ENCODE data around the gene POLR2L. TPM values are rescaled to one million over a fixed set of nuclear protein-coding genes. Genes with fewer than 3 reads are reported as not detected.

POLR2L gene
- total RNA-seq, 1 experiment from 2014 or later, result 210 TPM

- peak; percentile 70 for DNase-seq (ENCODE audit: low spot score)
Measured at GRCh38 chr11:838441-839279, 3.7 kb downstream of the POLR2L start.

GRCh38 chr11:837990-838307 is 4.4 kb downstream of the POLR2L start:
- no peak for DNase-seq (ENCODE audit: low spot score)

DNA sequence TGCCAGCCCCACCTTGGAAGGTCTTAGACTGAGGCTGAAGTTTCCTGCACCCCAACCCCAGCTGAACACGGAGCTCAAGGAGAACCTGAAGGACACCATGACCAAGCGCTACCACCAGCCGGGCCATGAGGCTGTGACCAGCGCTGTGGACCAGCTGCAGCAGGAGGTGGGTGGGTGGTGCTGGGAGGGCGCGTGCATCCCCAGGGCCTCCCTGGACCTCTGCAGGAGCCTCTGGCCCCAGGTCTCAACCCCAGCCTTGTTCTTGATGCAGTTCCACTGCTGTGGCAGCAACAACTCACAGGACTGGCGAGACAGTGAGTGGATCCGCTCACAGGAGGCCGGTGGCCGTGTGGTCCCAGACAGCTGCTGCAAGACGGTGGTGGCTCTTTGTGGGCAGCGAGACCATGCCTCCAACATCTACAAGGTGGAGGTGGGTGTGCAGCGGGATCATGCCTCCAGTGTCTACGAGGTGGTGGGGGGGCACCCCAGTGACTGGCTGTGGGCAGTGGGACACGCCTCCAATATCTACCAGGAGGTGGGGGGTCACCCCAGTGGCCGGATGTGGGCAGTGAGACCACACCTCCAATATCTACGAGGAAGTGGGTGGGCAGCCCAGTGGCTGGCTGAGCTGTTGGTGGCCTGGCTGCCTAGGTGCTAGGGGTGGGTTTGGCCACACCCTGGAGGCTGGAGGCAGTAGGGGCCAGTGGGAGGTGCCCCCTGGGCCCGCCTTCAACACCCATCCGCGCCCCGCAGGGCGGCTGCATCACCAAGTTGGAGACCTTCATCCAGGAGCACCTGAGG is 4.9 kb downstream of the POLR2L start:
- no peak for DNase-seq (ENCODE audit: low spot score)

DNA sequence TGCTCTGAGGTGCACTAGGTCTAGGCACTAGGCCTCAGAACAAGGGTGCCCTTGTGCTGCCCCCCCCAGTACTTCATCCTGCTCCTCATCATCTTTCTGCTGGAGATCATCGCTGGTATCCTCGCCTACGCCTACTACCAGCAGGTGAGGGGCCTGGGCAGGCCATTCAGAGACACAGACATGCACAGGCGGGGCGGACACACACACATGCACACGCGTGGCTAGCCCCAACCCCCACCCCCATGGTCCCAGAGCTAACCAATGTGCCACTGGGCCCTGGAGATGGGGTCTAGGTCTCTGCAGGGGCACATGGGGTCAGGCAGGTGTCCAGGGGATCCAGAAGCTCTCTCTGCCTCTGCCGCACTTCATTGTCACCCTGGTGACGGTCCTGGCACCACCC is 5.6 kb downstream of the POLR2L start:
- DNase-seq (ENCODE audit: low spot score), result no peak

DNA sequence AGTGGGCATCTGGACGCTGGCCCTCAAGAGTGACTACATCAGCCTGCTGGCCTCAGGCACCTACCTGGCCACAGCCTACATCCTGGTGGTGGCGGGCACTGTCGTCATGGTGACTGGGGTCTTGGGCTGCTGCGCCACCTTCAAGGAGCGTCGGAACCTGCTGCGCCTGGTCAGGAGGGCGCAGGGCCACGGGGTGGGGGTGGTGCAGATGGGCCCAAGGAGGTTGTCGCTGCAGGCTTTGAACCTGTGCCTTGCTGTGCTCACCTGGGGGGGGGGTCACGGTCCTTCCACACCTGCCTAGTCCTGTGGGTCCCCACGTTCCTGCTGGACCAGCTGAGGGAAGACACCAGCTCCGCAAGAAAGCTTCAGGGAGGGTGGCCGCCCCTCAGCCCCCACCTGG is 6.1 kb downstream of the POLR2L start:
- DNase-seq (ENCODE audit: low spot score), result no peak

GRCh38 chr11:834371-835316 is 7.7 kb downstream of the POLR2L start:
- peak; percentile 99 for DNase-seq (ENCODE audit: low spot score)

DNA sequence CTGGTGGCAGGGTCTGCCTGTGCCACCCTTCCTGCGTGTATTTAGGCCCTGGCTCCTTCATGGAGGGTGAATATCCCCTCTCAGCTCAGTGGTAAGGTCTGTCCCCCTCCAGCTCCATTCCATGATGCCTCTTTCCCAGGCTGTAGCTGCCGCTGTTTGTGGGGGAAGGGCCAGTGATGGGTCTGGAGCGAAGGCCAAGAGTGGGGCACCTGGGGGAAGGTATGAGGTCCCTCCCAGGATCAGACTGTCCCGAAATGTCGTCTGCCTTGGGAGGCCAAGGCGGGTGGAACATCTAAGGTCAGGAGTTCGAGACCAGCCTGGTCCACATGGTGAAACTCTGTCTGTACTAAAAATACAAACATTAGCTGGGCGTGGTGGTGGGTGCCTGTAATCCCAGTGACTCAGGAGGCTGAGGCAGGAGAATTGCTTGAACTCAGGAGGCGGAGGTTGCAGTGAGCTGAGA is 8.4 kb downstream of the POLR2L start:
- DNase-seq (ENCODE audit: low spot score), result no peak

GRCh38 chr11:833114-833791 is 9.1 kb downstream of the POLR2L start:
- DNase-seq (ENCODE audit: low spot score), result no peak

GRCh38 chr11:832529-833113 is 9.7 kb downstream of the POLR2L start, which contains the start of gene CD151:
TSS of gene CD151 (plus strand) at chr11:832952. CDS start at chr11:836070, 3,118 bp downstream.
- DNase-seq (ENCODE audit: low spot score), result no peak

- no peak for DNase-seq (ENCODE audit: low spot score)
Measured at GRCh38 chr11:831961-832528, 10.3 kb downstream of the POLR2L start.

DNA sequence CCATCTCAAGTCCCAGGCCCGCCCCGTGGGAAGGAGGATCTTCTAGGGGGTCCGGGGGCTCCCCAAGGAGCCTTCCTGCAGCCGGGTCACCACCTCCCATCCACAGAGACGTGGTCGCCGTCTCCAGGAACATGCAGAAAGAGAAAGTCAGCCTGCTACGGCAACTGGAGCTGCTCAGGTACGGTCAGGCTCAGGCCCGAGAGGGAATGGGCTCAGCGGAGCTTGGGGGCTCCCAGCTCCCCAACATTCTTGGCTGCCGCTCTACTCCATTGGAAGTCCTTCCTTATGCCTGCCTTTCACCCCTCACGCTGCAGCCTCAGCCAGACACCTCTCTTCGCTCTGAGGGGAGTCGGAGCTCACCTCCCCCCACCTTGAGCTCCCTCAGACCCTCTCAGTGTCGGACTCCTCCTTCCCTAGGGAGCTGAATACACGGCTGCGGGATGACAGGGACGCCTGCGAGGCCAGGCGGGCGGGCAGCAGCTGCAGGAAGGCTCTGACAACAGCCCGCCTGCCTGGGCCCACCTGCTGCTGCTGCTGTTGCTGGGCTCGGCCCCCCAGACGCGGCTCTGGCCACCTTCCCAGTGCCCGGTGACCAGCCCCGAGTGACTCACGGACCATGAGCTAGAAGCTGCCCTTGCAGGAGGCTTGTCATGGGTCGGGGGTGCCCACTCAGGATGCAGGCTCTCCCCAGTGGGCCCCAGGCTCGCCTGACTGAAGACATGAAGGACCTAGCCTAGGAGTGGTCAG is 11.0 kb downstream of the POLR2L start:
- no peak for DNase-seq (ENCODE audit: low spot score)

DNA sequence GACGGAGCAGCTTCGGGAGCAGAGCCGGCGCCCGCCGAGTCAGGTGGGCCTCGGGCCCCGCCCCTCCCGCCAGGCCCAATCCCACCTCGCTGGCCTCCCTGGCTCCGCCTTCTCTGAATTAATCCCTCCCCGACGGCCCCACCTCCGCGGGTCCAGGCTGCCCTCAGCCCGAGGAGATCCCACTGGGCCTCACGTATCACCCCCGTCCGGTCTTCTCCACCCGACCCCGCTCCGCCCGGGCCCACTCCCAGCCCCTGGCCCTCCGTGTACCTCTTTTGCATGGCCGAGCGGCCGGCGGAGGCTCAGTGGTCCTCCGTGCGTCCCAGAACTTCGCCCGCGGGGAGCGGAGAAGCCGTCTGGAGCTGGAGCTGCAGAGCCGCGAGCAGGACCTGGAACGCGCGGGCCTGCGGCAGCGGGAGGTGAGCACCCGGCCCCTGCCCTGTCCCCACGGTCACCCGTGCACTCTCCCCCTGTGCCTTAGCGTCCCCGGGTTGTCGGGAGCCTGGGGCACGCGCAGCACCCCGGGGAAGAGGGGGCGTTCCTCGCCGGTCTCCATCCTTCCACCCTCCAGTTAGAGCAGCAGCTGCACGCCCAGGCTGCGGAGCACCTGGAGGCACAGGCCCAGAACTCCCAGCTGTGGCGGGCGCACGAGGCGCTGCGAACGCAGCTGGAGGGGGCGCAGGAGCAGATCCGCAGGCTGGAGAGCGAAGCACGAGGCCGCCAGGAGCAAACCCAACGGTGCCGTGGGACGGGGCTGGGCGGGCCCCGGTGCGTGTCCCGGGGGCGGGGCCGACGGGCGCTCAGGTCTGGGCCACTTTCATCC is 11.8 kb downstream of the POLR2L start:
- no peak for DNase-seq (ENCODE audit: low spot score)

DNA sequence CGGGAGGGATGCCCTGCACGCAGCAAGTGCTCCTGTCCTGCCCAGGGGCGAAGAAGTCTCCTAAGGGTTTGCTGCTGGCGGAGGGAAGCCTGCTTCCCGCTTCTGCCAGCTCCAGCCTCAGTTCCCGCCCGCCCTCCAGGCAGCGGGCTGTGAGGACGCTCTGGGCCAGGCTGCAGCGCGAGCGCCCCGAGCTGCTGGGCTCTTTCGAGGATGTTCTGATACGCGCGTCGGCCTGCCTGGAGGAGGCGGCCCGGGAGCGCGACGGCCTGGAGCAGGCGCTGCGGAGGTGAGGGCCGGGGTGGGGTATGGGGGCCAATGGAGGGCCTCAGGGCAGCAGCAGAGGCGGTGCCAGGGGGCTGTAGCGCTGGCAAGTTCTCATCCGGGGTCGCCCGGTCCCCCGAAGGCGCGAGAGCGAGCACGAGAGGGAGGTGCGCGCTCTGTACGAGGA is 12.5 kb downstream of the POLR2L start:
- no peak for DNase-seq (ENCODE audit: low spot score)

DNA sequence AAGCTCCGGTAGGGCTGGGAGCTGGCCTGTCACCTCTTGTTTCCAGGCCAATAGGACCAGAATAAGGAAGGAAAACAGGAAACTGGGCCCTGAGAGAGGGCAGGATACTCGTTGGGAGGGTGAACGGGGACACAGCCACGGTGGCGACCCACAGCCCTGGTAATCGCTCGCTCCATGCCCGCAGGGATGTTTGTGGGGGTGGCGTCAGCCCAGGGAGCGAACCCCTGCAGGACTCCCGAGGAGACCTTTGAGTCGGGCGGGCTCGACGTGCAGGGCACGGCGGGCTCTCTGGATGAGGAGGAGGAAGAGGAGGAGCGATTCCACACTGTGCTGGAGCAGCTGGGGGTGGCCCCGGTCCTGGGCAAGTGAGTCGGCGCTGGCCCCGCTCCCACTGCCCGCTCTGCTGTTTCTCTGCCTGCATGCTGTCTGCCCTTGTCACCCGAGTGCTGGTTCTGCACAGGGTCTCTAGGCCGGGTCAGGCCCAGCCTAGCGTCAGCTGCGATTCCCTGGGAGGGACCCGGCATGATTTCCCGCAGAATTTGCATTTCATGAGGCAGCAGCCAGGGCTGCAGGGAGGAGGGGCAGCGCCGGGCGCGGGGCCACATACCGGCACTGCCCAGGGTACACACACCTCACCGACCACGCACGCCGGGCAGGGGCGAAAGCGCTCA is 13.0 kb downstream of the POLR2L start:
- DNase-seq (ENCODE audit: low spot score), result no peak

- DNase-seq (ENCODE audit: low spot score), result no peak
Measured at GRCh38 chr11:828506-829175, 13.7 kb downstream of the POLR2L start.

DNA sequence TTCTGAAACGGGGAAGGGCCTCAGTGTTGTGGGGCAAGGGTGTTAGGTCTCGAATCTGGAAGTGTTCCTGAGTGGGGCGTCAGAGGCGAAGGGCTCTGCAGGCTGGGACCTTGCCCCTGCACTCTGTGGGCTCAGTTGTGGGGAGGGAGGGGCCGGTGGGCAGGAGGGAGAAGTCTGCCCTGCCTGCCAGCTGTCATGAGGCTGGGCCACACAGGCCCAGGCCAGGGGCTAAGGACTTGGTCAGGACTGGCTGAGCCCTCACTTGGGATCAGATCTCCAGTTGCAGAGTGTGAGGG is 14.5 kb downstream of the POLR2L start, which contains the start of gene CRACR2B:
Gene CRACR2B, plus strand, starts transcription at position 23 of the 296 bp plus-strand sequence. CDS start 689 bp downstream, outside the sequence.
- DNase-seq (ENCODE audit: low spot score), result no peak

- DNase-seq (ENCODE audit: low spot score), result no peak
Measured at GRCh38 chr11:827146-827896, 15.0 kb downstream of the POLR2L start.

Data from H4 (cell line).